HG03196 (cell line): ENCODE measurements around the gene MPND.

Experiments used
- ATAC-seq: cut with Tn5 transposase; IDR thresholded peaks from one replicate; pipeline ENCODE4 v1.9.1; 2021; ENCODE audit not compliant: unreplicated experiment

The MPND gene

DNA sequence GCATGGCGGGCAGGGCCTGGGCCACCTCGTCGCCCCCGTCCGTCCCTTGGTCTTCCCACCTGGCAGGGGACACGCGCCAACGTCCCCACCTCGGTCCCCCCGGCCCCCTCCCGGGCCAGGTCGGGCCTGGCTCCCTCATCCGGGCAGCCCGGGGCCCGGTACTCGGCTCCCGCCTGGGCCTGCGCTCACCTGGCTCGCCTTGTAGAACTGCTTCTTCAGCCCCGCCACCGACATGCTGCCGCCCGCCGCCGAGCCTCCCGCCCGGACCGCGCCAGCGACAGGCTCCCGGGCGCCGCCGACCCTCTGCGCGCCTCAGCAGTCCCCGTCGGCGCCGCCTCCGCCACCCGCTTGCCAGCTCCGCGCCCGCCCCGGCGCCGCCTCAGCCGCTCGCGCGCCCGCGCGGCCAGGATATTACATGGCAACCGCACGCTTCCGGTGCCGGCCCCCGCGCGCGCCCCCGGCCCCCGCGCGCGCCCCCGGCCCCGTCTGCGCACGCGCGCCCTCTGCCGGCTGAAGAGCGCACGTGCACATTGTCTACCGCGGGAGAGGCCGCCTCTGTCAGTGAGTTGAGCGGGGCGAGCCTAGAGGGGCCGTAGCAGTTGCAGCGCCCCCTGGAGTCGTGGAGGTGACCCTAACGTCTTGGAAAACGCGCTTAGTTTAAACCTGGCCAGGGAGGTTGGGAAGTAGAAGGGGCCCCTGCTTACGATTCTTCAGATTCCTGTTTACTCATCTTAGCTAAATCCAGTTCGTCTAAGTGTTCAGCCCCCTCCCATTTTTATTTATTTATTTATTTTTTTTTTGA, 57.0 kb downstream of the MPND start, which contains the start of gene SH3GL1:
Gene SH3GL1 (minus strand): TSS at position 413 of the 802 bp plus-strand sequence. CDS start 179 bp downstream, at position 234.
- ATAC-seq: peak; percentile 61

DNA sequence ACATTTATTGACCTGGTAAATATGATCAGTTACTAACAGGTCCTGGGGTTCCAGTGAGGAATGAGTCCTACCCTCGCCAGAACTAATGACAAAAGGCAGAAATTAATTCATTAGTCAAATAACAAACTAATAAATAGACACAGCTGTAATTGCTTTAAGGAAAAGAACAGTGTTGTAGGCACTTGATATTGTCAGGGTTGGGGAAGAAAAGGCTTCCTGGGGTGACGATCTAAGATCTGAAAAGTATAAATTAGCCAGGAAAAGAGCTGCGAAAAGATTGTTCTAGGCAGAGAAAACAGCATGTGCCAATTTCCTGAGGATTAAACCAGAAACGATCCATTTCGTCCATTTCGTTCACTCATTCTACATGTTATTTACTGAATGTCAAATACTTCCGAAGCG, 58.4 kb downstream of the MPND start:
- no peak for ATAC-seq

DNA sequence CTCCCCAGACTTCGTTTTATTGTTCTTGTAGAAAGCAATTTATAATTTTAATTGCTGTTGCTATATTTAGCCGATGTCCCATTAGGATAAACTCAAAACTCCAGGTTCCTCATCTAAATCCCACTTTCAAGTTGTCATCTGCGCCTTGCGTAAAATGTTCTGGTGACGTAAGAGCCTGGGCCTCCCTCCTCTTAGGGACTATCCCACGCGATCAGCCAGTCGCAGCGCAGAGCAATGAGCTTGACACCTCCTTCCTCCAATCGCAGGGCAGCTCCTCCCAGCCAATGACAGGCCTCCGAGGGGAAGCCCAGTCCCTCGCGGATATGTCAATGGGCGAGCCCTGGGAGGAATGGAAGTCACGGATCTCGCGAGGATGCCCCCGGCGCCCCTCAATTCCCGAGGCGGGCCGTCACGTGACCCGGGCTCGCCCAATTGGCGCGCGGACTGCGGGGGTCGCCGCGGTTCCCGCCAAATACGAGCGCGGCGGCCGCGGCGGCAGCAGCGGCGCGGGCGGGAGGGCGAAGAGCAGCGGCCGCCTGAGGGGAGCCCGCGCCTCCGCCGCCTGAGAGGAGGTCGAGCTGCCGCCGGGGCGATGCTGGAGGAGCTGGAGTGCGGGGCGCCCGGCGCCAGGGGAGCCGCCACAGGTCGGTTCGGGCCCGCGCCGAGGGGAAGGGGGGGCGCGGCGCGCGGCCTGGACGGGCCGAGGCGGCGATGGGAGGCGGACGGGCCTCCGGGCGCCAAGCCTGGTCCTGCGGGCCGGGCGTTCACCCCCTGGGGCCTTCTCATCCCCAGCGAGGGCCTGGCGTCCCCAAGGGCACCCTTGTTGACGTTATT, 59.0 kb downstream of the MPND start, which contains the start of gene CHAF1A:
Gene CHAF1A (plus strand): TSS at position 470 of the 834 bp plus-strand sequence. CDS start 123 bp downstream, at position 593.
- ATAC-seq: peak; percentile 80

DNA sequence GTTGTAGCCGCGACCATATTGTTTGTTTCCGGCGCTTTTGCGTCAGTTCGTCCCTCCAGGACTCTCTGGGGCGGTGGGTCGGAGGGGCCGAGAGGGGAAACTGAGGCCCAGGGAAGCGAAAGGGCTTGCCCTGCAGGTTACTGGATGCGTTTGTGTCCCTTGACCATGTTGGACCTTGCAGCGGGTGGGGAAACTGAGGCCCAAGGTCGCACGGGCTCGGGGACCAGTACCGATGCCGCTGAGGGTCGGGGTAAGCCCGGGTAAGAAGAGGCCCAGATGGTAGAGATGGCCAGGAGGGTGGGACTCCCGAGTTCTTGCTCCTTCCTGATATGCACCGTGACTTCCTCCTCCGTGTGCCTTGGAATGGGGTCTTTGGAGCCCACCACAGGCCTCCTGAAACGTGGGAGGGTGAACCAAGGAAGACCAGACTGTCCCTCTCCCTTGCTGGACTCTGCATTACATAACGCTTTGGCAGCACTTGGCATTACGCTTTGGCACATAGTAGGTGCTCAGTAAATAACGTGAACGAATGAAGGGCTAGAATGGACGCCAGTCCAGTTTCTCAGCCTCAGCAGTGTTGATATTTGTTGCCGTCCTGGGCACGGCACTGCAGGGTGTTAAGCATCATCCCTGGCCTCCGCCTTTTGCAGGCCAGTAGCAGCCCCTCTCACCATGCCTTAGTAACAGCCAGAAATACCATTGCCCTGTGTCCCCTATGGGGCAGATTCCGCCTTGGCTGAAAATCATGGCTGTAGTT, 59.8 kb downstream of the MPND start:
- ATAC-seq: no peak

DNA sequence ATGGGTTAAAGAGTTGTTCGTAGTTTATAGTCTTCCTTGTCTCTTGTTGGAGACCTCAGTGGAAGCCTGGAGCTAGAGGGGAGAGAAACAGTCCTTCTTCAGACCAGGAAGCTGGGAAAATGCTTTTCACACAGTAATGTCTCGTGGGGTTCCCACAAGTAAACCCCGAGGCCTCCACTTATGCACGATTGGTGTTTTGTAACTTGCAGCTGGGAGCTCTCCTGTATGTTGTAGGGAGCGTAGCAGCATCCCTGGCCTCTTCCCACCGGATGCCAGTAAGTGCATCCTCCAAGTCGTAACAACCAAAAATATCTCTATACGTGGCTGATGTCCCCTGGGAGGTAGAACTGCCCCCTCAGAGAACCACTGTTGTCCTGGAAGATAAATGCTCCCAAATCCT, 62.6 kb downstream of the MPND start:
- no peak for ATAC-seq

DNA sequence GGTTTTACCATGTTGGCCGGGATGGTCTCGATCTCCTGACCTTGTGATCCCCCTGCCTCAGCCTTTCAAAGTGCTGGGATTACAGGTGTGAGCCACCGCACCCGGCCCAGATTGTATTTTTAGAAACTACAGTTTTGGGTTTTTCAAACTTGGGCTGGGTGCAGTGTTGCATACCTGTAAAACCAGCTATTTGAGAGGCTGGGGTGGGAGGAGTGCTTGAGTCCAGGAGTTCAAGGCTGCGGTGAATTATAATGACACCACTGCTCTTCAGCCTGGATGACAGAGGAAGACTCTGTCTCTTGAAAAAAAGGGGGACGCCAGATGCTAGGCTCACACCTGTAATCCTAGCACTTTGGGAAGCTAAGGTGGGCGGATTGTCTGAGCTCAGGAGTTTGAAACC, 63.3 kb downstream of the MPND start:
- no peak for ATAC-seq

DNA sequence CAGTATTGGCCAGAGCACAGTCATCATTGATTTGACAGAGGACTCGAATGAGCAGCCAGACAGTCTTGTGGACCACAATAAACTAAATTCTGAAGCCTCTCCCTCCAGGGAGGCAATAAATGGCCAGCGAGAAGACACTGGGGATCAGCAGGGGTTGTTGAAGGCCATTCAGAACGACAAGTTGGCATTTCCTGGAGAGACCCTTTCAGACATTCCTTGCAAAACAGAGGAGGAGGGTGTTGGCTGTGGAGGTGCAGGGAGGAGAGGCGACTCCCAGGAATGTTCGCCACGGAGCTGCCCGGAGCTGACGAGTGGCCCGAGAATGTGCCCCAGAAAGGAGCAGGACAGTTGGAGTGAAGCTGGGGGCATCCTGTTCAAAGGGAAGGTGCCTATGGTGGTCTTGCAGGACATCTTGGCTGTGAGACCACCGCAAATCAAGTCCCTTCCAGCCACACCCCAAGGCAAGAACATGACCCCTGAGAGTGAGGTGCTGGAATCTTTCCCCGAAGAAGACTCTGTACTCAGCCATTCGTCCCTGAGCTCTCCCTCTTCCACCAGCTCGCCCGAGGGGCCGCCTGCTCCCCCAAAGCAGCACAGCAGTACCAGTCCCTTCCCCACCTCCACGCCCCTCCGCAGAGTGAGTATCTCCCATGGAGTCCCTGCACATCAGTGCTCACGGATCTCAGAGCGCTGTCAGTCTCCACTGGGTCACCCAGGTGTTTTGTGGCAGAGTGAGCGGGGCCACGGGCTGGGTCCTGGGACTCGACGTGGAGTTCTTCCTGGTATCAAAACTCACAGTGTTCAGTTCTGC, 66.0 kb downstream of the MPND start:
- no peak for ATAC-seq
